ENCODE data around the gene IRX4.

The IRX4 gene

DNA sequence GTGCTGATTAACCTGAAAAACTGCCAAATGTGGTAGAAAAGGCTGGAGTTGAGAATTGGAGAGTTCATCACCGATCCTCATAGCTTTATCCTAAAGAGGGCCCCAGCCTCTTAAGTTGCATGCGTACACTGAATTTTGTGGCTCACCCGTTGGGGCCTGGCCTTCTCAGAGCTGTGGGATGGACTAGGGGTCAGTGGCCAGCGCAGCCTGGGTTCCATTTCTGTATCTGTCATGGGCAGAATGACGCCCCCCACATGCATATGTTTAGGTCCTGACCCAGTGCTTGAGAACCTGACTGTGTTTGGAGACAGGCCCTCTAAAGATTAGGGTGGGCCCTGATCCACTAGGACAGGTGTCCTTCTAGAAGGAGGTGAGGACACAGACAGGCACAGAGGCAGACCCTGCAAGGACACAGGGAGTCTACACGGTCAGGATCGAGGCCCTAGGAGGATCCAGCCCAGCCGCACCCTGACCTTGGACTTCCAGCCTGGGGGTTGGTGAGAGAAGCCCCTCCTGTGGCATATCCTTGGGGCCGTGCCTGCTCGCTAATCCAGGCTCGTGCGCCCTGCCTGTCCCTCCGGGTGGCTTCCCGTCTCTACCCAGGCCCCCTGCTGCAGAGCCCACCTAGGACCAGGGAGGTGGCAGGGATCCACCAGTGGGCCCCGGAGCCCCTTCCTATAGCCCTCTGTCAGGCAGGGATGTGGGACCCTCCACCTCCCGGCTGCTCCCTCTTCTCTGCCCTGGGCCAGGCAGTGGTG, 49.3 kb downstream of the IRX4 start:
- ChIA-PET POLR2A (no interaction called here), CTCF (no interaction called here)
- TF ChIP-seq, protein P1, sequence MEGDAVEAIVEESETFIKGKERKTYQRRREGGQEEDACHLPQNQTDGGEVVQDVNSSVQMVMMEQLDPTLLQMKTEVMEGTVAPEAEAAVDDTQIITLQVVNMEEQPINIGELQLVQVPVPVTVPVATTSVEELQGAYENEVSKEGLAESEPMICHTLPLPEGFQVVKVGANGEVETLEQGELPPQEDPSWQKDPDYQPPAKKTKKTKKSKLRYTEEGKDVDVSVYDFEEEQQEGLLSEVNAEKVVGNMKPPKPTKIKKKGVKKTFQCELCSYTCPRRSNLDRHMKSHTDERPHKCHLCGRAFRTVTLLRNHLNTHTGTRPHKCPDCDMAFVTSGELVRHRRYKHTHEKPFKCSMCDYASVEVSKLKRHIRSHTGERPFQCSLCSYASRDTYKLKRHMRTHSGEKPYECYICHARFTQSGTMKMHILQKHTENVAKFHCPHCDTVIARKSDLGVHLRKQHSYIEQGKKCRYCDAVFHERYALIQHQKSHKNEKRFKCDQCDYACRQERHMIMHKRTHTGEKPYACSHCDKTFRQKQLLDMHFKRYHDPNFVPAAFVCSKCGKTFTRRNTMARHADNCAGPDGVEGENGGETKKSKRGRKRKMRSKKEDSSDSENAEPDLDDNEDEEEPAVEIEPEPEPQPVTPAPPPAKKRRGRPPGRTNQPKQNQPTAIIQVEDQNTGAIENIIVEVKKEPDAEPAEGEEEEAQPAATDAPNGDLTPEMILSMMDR (IDR thresholded peaks at IDR 0.05; ENCODE audit: insufficient read depth, low read length, missing control alignments): no peak
- no peak overlapping the region for H3K4me3 ChIP-seq (ENCODE audit: low read depth, low read length)
- no peak for DNase-seq (ENCODE audit: low read depth, low spot score)

GRCh38 chr5:1832511-1833250, 50.0 kb downstream of the IRX4 start:
- POLR2A ChIA-PET: no interaction called here
- TF ChIP-seq, protein P1 (IDR thresholded peaks at IDR 0.05; ENCODE audit: insufficient read depth, low read length, missing control alignments): no peak
- CTCF ChIA-PET: no interaction called here
- no peak overlapping the region for H3K4me3 ChIP-seq (ENCODE audit: low read depth, low read length)
- DNase-seq (ENCODE audit: low read depth, low spot score): no peak

GRCh38 chr5:1831677-1832313, 50.9 kb downstream of the IRX4 start:
- DNase-seq (ENCODE audit: low read depth, low spot score): no peak
- ChIA-PET CTCF (no interaction called here), POLR2A (no interaction called here)
- H3K4me3 ChIP-seq (ENCODE audit: low read depth, low read length): no peak overlapping the region
- TF ChIP-seq, protein P1 (IDR thresholded peaks at IDR 0.05; ENCODE audit: insufficient read depth, low read length, missing control alignments): no peak

GRCh38 chr5:1831257-1831656, 51.5 kb downstream of the IRX4 start:
- ChIA-PET CTCF (no interaction called here), POLR2A (no interaction called here)
- H3K4me3 ChIP-seq (ENCODE audit: low read depth, low read length): no peak overlapping the region
- no peak for DNase-seq (ENCODE audit: low read depth, low spot score)
- TF ChIP-seq, protein P1 (IDR thresholded peaks at IDR 0.05; ENCODE audit: insufficient read depth, low read length, missing control alignments): no peak

- ChIA-PET POLR2A (no interaction called here), CTCF (no interaction called here)
- no peak overlapping the region for H3K4me3 ChIP-seq (ENCODE audit: low read depth, low read length)
- no peak for DNase-seq (ENCODE audit: low read depth, low spot score)
- TF ChIP-seq, protein P1 (IDR thresholded peaks at IDR 0.05; ENCODE audit: insufficient read depth, low read length, missing control alignments): no peak
Measured at GRCh38 chr5:1830571-1831228, 52.0 kb downstream of the IRX4 start.
